HG02840 (cell line): ENCODE results near the gene MEG3.
"Not testable (repeated sequence)": the region's sequence is repeated elsewhere in the genome, so short reads cannot be mapped to it uniquely, and the experiment has no call there.

Source experiments
- ATAC-seq: cut with Tn5 transposase; IDR thresholded peaks from one replicate; pipeline ENCODE4 v1.9.1; 2021; ENCODE audit warnings: mild to moderate bottlenecking, moderate library complexity, moderate number of reproducible peaks; ENCODE audit not compliant: unreplicated experiment, low FRiP score

Gene MEG3

DNA sequence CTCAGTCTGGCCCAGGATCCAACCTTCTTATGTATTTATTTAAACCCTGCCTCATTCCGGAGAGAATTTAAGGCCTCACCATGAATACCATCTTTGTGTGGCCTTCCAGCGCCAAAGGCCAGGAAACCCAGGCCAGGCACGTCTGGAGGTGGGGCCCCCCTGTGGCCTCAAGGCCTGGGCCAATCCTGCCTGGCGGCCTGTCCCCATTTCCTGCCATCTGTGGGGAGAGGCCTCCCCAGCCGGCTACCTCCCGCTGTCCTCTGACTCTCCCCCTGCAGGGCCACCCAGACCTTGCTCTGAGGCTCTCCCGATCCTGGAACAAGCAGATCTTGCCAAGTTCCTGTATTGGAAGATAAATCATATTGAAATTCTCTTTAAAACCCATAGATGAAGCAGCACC lies 37.4 kb upstream of the MEG3 start:
- no peak for ATAC-seq

DNA sequence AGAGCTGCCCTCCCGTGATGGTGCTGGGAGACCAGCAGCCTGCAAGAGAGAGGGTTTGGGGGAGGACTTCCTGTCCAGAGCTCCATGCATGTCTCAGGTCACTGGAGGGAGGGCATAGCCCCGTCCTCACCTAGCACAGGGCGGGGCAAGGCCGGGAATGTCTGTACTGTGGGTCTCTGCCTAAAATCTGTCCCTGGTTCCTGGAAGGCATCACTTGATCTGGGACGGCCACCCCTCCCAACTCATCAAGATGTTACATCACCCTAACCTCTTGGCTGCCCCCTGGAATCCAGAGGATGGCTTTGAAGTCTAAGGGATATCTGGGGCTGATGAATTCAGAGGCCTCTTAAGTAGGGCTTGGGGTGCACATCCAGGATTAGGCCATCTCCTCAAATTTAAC lies 37.0 kb upstream of the MEG3 start:
- ATAC-seq, result no peak

DNA sequence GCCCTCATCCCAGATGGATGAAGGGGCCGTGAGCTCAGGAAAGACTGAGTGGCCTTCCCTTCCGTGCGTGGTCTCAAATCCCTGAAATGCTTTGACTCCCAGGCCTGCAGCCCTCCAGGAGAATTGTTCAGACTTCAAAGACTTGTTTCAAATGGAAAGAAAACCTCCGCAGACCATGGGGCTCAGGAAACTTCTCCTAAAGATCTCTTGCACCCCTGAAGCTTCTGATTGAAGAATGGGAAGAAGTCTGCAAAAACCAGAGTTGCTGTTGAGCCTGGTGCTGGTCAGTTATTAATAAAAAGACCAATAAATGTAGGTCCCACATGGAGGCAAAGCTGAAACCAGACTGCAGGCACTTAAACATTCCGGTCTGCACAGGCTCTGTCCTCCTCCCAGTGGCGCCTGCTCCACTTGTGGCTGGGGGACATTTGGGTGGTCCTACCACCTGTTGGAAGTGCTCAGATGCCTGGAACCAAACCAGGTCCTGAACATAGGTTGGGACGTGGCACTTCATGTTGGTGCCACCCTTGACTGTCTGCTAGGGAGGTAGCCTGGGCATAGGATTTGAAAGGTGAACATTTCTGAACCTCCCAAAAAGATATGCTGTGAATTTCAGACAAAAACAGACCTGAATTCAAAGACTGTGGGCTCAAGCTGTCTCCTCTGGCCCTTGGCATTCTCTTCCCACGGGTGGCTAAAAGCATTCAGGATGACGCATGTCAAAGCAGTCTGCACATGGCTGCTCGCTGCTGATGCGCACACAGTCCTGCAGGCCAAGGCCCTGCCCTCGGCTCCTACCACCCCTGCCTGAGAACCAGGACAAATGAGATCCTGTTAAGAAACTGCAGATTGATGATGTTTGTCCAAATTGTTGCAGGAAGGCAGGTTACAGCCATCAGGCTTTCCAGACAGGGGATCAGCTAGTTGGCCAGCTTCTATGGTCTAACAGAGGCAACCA lies 36.2 kb upstream of the MEG3 start:
- no peak for ATAC-seq

DNA sequence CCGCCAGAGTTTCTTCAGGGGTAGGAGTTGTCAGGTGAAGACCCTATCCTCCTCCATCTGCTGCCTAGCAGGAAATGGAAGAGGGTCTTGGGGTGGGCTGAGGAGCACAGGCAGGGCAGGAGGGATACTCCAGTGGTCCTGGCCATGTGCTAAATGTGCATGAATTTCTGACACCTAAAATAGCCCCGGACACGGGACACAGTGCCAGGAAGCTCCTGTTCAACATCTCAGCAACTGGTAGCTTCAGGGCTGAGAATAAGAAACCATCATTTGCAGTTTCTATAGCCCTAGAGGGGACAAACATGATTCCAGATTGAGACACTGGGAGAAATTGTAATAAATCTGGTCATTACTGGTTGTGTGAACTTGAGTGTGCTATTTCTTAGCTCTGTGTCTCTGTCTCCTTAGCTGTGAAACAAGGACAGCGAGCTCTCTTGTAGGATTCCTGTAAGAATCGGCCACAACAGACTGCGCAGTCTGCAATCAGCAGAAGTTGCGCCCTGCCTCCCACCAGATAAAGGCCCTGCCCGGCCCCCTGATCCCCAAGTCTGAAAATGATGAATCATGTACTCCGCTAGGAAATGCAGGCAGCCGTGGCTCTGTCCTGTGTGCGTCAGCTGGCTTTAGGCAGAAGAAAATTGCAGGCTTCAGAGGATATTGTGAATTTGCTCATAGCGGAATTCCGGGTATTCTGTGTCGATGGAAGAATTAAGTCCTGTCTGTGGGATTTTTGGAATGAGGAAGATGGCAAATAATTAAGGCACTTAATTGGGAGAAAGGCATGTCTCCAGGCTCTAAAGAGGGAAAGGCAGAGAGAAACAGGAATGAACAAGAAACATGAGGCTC lies 35.2 kb upstream of the MEG3 start:
- no peak for ATAC-seq

DNA sequence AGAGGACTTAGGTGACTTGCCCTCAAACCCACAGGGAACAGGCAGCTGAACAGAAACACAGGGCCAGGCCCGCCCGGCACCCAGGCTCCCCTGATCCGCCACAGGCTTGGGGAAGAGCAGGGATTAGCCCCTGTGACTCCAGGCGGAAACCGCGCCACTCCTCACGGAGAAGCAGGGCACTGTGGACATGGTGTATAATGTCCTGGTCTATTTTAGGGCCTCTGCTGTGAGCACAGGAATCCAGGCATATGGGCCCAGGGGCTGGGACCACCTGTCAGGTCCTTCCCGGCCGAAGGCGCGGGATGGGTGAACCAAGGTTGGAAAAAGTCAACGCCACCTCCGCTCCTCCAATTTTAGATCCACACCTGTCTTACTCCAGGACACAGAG lies 34.6 kb upstream of the MEG3 start:
- no peak for ATAC-seq

DNA sequence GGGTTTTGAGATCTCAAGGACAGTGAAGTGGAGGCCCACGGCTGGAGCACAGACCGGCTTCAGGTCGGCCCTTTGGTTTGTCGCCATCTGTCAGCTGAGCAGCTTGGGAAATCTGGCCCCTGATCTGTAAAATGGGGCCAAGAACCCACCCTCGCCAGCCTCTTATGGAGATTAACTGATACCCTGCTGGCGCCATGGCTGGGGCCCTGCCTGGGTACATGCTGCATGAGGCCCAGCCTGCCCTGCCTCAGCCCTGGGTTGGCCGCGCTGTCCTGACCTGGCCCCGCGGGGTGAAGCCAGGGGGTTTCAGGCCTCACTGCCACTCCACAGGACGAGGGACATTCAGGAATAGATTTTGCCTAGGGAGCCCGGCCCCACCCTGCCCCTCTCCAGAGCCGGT lies 33.9 kb upstream of the MEG3 start:
- ATAC-seq, result no peak

DNA sequence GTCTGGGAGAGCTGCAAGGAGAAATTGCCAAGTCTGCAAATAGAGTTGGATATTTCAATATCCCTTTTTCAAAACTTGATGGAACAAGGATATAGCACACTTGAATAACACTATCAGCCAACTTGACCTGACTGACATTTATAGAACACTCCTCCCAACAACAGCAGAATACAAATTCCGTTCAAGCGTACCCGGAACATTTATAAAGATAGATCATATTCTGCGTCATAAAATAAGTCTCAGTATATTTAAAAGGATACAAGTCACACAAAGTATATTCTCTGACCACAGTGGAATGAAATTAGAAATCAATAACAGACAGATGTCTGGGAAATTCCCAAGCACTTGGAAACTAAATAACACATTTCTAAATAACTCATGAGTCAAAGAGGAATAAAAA lies 29.0 kb upstream of the MEG3 start:
- no peak for ATAC-seq

DNA sequence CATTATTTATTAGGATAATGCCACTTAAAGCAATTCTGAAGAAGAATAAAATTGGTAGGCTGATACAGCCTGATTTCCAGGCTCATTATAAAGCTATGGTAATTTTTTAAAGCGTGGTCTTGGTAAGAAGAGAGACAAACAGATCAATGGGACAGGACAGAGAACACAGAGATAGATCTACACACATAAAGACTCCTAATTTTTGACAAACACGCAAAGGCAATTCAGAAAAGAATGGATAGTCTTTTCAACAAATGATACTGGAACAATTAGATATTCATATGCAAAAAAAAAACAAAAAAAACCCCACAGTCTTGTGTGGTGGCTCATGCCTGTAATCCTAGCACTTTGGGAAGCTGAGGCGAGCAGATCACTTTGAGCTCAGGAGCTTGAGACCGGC lies 25.9 kb upstream of the MEG3 start:
- ATAC-seq, result no peak

DNA sequence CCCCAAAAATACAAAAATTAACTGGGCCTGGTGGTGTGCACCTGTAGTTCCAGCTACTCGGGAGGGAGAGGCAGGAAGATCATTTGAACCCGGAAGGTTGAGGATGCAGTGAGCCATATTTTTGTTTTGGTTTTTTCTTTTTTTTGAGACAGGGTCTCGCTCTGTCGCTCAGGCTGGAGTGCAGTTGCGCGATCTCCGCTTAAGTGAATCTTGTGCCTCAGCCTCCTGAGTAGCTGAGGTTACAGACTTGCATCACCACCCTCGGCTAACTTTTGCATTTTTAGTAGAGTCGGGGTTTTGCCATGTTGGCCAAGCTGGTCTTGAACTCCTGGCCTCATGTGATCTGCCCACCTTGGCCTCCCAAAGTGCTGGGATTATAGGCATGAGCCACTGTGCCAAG lies 24.5 kb upstream of the MEG3 start:
- ATAC-seq, result not testable (repeated sequence)

DNA sequence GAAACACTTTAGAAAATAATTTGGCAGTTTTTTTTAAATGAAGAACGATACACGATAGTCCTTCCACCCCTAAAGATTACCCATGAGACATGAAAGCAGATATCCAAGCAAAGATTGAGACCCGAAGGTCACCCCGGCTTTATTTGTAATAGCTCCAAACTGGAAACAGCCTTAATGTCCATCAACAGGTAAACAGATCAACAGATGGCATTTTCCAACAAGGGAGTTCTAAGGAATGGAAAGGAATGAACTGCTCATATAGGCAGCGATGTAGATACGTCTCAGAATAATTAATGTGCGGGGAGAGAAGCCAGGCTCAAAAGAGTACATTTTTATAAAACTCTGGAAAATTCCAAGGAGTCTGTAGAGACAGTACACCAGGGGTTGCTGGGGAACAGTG lies 23.7 kb upstream of the MEG3 start:
- ATAC-seq, result no peak

DNA sequence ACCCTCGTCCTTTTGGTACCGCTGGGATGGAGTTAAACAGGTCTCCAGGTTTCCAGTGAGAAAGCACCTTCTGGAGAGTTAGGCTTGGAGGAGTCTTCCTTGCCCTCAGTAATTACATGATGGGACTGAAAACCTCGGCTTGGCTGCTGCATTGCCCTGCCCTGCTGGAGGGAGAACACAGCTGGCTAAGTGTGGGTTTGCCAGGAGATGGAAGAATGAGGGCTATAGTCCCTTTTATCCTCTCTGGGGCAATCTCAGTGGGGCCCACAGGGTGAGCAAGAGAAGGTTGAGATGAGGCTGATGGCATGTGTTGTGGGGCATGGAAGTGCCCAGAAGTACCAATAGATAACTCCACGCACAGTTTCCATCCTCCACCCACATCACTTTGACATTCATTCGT lies 23.2 kb upstream of the MEG3 start:
- no peak for ATAC-seq

DNA sequence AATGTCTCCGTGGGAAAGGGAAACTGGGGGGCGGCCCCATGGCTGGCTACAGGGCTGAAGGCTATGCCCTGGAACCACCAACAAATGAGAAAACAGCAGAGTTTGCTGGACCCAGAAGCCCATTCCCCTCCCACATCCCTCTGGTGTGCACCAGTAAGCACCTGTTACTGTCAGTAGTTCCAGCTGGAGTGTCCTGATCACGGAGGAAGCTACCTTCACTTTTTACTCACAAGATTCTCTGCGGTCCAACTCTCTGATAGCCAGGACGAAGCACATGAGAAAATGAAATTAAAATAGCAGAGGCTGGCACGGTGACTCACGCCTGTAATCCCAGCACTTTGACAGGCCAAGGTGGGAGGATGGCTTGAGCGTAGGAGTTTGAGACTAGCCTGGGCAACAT lies 22.7 kb upstream of the MEG3 start:
- no peak for ATAC-seq

DNA sequence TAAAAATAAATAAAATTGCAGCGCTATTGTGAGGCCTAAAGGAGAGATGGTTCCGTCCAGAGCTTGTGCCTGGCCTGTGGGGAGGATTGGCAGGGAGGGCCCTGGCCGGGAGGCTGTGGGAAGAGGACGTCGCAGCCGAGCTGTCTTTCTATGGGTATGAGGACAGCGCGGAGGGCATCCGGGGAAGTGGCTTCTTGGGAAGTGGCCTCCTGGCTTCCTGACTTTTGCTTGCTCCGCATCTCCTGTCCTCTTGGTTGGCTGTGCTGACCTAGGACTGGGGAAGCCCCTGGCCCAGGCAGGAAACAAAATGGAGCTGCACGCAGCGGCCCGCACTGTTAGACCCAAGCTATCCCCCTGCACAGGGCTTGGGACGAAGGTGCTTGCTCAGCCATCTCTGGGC lies 22.2 kb upstream of the MEG3 start:
- no peak for ATAC-seq

DNA sequence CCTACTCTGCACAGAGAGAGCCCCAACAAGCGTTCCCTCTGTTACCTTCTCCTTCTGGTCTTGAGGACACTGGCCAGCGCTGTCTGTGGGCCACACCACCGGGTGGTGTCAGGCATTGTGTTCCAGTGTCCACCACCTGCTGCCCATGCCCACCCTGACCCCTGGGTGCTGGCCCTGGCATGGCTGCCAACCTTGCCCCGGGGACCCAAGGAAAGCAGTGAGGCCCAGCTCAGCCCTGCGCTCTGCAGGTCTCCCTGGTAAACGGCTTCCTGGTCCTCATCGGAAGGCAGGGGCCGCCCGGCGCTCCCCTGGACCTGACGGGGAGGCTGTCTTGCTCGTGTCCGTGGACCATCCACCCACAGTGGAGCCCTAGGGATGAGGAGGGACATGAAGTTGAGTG lies 21.8 kb upstream of the MEG3 start:
- ATAC-seq, result no peak

DNA sequence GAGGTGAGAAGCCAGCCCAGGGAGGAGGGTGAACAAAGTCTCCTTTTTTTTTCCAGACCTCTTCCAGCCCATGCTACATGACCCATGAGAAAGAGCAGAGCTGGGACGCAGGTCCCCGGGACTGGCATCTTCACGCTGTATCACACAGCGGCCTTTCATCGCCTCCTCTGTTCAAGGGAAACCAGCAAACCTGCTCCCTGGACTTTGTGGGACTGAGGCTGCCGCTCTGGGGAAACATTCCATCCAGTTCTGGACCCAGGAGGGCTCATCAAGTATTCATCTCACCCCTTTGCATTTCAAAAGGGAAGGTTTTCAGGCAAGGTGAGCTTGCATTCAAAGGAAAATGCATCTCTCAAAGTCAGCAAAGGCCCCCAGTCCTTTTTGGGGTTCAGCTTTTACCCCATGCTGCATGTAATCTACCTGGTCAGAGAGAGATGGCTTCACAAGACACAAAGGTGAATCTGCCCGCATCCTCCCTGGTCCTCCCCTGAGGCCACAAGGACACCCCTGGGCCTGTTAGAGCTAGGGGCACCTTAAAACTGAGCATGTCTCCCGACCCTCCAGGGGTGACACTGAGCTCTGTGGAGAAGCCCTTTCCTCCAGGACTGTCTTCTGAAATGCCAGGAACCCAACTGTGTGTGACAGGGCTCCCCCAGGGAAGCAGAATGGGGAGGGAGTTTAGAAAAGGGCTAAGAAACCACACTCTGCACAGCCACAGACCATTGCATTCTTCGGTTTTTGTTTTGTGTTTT lies 21.2 kb upstream of the MEG3 start:
- ATAC-seq, result no peak

DNA sequence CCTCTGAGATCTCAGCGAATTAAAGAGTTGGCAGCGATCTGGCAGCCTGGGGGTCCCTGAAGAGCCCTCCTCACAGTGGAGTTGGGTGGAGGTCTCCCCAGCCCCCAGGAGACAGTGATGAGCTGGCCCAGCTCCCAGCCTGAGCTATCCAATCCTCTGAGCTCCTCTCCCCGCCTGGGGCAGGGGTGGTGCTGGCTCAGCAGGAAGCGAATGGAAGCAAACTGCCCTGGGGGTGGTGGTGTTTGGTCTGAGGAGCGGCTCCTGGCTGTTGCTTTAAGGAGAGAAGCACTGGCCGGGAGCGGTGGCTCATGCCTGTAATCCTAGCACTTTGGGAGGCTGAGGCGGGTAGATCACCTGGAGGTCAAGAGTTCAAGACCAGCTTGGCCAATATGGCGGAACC lies 19.5 kb upstream of the MEG3 start:
- no peak for ATAC-seq

DNA sequence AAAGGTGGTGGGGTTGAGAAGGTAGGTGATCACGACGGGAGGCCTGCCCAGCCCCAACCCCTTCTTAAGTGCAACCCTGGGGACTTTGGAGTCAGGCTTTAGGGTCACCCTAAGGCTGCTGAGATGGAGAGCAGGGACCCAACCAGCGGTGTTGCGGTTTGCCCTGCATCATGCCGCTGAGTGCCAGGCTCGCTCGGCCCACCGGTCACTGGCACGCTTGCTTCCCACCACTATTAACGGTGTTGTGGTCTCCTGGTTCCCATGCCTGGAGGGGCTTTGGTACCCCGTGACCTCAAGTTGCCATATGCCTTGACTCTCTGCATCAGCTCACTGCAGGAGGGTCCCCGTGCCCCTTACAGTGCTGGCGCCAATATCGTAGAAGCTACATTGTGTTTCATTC lies 18.4 kb upstream of the MEG3 start:
- ATAC-seq, result no peak

DNA sequence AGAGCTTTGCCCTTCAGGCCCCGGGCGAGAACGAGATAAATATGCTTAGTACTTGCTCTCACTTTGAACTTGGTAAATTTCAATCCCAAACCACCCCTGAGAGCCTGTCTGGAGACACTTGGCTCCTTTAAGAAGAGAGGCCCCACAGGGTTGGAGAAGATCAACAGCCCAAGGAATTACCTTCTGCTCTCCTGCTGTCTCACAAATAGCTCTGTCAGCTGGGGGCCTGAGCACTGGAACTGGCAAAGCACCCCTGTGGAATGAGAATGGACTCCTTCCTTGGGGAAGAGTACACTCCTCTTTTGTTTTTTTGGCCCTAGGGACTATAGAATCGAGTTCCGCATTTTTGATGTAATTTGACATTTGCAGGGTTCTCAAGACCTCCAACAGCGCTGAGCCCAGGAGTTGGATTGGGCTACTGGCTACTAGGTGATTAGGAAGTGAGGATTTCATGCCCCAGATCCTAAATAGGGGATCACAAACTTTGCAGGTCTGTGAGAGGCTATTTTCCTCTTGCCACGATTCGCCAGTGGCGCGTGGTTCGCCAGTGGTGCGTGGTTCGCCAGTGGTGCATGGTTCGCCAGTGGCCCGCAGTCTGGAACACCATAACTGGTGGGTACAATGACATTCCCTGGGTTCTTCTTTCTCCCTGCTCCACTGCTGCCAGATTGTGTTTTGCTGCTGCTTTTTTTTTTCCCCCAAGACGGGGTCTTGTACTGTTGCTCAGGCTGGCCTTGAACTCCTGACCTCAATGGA lies 17.8 kb upstream of the MEG3 start:
- no peak for ATAC-seq

DNA sequence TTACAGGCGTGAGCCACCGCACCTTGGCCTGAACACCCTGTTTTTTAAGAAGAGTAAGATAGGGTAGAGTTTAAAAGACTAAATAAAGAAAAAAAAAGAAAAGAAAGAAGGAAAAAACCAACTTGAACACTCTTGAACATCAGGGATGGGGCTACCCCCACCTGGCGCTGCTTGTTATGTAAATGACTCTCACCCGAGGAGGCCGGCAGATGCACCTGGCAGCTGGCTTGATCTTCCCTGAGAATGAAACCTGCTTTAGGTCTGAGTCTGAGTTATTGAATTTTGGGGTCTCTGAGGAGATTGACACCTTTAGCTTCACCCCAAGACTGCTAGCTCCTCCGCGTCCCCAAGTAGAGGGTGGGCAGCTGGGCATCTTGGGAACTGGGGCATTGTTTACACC lies 15.5 kb upstream of the MEG3 start:
- no peak for ATAC-seq

DNA sequence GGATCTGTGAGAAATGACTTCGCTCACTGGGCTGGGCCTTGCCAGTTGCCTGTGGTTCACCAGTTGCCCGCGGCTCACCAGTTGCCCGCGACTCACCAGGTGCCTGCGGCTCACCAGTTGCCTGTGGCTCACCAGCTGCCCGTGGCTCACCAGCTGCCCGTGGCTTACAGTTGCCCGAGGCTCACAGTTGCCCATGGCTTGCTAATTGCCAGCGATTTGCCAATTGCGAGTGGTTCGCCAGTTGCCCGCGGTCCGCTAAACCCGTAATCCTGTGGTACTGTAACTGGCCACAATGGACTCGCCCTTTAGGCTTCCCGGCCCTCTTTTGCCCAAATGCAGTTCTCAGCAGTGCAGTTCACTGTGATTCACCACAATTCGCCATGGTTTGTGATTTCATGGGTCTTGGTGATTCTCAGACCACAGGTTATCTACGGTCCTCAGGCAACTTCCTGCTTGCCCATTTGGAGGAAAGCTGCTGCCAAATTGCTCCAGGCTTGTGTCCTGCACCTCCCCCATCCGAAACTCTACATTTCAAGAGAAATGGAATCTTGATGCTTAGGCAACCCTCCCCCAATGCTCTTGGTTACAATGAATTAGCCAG lies 15.0 kb upstream of the MEG3 start:
- no peak for ATAC-seq
